Left colon (tissue), 2 donors: ENCODE data around the gene CORO2B. TPM values are rescaled to one million over a fixed set of nuclear protein-coding genes. Genes with fewer than 3 reads are reported as not detected.
"Not testable (repeated sequence)": the region's sequence is repeated elsewhere in the genome, so short reads cannot be mapped to it uniquely, and the experiment has no call there.

Experiments used
- ATAC-seq: fragments of 200-7000 bp; cut with Tn5 transposase; one replicate; pipeline ENCODE4 v1.9.1; 2020; ENCODE audit warnings: mild to moderate bottlenecking, moderate library complexity
- DNase-seq, 2 donors: peaks; one replicate each; pipeline ENCODE4 v3.0.0-alpha.2; 2020
- intact Hi-C, 2 donors: fragments of 100-400 bp; cut with DNase I in 1 of 2; cut with micrococcal nuclease in 1 of 2; formaldehyde crosslinking; loops; one replicate each; pipeline versions ENCODE4 v1.11.2 to v1.14.0; 2022; cut with DNase I, micrococcal nuclease
- total RNA-seq, 2 donors: library from RNA; stranded (reverse); fragmentation: NEBNext Ultra II Directional; extraction: Animal tissue kit (Norgen Biotek cat#: 25700); gene quantifications; one replicate each; pipeline ENCODE4 v1.2.1, GENCODE V29; 2021
- donor health status: DM: no; HTN: no; CAD: no.
- donor health status: DM: yes; HTN: yes; CAD: no.

CORO2B gene
- total RNA-seq, 2 donors from 2014 or later = 0.67 to 1.6 TPM

DNA sequence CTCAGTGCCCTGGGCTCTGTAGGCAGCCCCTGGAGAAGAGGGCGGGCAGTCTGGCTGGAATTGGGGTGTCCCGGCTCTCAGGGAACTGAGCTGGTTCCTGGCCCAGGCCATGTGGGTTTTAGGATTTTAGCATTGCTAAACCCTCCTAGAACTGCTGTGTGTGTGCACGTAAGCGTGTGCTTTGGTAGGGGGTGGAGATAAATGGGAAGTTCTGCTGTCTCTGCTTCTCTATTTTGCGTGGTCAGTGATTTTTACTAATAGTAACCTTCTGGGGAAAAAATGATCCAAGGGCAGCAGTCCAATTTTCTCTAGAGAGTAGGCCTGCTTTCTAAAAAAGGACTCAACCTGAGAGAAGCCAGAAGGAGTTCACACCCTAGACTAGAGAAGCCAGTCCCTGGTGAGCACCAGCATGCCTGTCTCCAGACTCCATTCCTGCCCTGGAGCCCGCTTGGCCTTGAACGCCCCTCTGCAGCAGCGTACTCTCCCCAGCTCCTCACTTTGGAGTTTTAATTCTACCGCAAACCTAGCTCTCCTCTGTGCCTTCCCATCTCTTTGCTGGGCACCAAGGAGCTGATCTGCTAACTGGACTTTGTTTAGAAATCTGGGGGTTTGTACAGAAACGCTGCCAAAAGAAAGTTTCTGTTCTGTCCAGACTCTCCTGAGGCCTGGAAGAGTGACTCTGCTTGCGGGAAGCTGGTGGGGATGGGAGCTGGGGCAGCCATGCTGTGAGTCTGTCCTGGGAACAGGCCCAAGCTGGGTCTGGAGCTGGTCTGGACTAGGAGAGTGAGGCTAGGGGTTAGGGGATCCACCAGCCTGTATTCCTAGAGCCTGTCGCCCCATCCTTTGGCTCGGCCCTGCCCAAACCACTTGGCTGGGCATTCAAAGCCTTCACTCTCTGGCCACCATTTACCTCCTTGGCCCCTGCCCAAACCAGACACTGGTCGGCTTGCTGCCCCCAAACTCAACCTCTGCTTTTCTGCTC is 19.7 kb downstream of the CORO2B start:
- intact Hi-C loops = no loop called here
- ATAC-seq (no peak), DNase-seq (no peak)

DNA sequence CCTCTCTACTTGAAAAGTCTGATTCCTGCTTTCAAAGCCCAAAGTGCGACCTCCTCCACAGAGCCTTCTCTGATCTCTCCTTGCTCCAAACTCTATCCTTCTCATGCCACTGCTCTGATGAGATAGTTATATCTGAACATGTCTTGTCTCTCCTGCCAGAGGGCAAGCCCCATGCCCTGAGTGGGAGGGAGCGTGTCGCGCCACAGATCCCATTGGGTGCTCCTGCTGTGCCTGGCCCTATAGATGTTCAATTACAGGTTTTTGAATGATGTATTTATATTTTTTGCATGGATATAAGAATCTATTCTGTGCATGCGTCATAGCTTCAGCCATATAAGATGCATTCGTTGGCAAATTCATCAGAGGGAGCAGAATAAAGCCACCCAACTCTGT is 20.4 kb downstream of the CORO2B start:
- DNase-seq (no peak), ATAC-seq (no peak)
- intact Hi-C loops = no loop called here

DNA sequence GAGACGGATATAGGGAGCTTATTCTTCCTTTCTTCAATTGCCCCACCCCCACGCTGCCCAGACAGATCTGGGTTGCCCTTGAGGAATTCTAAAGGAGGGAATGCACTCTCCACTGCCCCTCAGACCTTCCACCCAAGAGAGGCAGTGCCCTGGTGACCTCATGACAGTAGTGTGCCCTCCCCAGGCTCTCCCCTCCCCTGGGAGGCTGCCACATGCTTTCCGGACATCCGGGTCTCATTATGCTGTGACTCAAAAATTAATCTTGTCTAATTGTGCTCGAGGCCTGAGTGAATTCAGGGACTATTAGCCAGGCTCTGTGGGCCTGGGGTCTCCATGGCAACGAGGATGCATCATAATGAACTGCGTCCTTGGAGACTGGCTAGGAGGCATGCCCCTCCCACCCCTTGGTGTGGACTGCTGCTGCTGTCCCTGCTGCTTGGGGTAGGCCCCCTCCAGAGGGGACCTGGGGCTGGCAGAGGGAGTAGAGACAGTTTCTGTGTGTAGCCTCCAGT is 20.8 kb downstream of the CORO2B start:
- ATAC-seq (no peak), DNase-seq (no peak)
- intact Hi-C loops = no loop called here

DNA sequence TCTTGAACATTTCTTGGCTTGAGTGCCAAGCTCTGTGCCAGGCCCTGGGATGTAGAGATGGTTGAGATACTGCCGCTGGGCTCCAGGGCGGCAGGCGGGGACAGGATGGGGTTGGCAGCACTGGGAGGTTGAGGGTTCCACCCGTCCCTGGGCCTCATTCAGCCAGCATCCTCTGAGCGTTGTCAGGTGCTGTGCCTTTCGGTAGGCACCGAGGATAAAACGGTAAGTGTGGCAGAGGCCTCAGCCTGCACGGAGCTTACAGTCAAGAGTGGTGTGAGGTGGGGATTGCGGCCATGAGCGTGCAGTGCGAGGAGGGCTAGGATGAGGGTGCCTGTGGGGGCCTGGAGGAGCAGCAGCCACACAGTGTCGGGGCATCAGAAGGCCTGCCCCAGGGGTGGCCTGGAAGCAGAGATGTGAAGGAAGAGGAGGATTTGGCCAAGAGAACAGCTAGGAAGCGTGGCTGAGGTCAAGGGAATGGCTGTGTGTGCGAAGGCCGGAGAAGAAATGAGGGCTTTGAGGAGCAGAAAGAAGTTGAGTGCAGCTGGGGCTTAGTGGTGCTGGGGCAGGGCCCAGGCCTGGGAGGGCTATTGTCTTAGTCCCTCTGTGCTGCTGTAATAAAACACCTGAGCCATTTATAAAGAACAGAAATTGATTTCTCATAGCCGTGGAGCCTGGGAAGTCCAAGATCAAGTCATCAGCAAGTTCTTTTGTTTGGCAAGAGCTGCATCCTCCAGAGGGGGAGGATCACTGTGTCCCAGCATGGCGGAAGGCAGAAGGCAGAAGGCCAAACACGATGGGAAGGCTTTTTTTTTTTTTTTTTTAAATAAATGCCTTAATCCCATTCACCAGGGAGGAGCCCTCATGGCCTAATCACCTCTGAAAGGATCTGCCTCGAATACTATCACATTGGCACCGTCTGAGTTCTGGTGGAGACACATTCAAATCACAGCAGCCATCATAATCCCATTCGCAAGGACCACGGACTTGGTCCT is 22.7 kb downstream of the CORO2B start:
- DNase-seq (no peak), ATAC-seq (no peak)
- intact Hi-C loops = no loop called here

GRCh38 chr15:68602459-68603215 is 23.8 kb downstream of the CORO2B start:
- intact Hi-C loops = no loop called here
- DNase-seq (no peak), ATAC-seq (no peak)

GRCh38 chr15:68603216-68603595 is 24.4 kb downstream of the CORO2B start:
- intact Hi-C loops = no loop called here
- no peak for DNase-seq
- ATAC-seq = no peak

GRCh38 chr15:68603951-68604350 is 25.2 kb downstream of the CORO2B start:
- DNase-seq (no peak), ATAC-seq (no peak)
- intact Hi-C loops = no loop called here

DNA sequence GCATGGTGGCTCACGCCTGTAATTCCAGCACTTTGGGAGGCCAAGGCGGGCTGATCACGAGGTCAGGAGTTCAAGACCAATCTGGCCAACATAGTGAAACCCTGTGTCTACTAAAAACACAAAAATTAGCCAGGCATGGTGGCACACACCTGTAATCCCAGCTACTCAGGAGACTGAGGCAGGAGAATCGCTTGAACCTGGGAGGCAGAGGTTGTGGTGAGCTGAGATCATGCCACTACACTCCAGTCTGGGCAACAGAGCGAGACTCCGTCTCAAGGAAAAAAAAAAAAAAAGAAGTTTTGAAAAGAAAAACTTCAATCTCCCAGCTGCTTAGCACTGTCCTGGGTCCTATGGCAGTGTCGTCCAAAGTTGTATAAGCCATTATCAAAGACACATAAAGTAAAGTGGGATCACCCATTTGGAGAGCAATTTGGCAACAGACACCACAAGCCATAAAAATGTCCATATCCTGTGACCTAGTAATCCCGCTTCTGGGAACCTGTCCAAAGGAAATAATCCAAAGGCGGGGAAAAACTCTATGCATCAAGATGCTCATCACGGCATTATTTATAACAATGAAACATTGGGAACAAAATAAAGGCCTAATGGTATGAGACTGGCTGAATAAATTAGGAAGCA is 26.2 kb downstream of the CORO2B start:
- not testable (repeated sequence) for DNase-seq
- peak; percentile 82 for ATAC-seq

DNA sequence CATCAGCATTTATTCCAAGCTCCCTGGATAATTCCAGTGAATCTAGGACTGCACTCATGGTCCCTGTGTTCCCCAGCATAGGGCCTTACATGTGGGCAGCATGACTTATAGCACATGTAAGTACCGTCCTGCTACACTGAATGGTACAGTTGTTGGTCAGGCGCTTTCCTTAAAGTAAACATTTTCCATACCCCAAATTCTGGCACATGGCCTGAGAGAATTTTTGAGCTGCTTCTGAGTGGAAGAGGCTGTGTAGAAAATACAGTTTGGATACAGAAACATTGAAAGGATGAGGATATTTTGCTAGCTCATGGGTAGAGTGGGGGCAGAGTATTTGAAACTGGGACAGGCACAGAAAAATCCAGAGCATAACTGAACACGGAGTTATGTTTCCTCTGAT is 27.6 kb downstream of the CORO2B start:
- ATAC-seq (no peak), DNase-seq (no peak)
- intact Hi-C loops = no loop called here

More for the DNA sequence above, 26.2 kb downstream of the CORO2B start:
- intact Hi-C loops = not testable (repeated sequence)

DNA sequence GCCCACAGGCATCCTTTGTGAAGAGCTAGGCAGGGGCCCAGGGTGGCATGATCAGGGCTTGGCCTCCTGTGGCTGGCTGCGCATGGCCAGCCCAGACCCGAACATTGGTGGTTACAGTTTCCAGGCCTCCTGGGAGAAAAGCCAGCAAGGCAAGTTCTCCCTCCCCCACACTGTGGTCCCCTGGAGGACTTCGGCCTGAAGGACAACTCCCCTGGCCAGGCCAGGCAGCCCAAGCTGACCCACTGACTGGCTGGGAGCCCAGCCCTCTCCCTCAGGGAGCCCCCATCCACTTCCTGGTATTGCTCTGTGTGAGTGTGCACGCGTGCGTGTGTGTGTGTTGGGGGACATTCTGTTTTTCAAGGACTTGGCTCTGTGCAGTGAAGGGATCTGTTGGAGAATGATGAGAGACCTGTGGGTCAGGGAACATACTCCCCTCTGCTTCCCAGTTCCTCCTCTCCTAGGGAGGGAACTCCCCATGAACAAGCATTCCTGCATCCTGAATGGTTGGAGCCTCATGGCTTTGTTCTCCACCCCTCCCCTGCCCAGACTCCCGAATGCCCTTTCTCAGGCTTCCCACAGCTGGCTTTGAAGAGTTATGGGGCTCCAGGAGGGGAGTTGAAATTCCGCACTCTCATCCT is 29.5 kb downstream of the CORO2B start:
- ATAC-seq (no peak), DNase-seq (peak; percentile 20 to 57)
- intact Hi-C loops = no loop called here

GRCh38 chr15:68608844-68609232 is 30.0 kb downstream of the CORO2B start:
- no peak for DNase-seq
- intact Hi-C loops = no loop called here
- no peak for ATAC-seq

DNA sequence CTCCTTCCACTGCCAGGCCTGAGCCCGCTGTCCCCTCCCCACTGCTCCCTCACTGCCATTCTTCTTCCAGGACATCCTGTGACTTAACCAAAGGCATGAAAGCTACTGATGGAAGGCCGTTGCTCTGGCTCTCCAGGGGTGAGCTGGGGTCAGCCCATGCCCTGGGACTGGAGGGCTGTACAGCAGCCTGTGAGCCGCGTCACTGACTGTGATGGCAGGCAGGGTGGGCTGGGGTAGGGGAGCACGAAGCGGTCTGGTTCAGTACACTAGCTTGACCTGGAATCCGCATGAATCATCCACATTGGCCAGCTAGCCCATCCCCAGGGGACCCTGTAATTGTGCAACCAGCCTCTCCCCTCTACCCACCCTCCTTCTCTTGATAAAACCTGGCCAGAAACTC is 30.8 kb downstream of the CORO2B start:
- DNase-seq (peak; percentile 9 to 42), ATAC-seq (no peak)
- intact Hi-C loops = no loop called here

DNA sequence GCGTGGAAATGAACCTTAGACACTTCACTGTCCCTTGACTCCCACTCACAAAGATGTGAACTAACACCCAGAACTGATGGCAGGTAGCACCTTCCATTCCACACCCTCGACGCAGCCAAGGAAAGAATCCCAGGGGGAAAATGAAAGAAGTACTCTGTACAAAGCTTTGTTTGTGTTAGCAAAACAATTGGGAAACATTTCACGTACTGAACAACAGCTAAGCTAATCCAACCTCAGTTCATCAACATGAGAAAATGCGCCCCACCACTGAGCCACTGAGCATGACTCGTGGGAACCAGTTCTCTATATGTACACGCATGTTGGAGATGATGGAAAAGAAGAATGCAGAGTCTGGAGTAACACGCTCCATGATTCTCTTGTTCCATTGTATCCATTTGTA is 32.0 kb downstream of the CORO2B start:
- intact Hi-C loops = no loop called here
- no peak for DNase-seq
- no peak for ATAC-seq

GRCh38 chr15:68612503-68612902 is 33.7 kb downstream of the CORO2B start:
- ATAC-seq = no peak
- no peak for DNase-seq
- intact Hi-C loops = no loop called here

DNA sequence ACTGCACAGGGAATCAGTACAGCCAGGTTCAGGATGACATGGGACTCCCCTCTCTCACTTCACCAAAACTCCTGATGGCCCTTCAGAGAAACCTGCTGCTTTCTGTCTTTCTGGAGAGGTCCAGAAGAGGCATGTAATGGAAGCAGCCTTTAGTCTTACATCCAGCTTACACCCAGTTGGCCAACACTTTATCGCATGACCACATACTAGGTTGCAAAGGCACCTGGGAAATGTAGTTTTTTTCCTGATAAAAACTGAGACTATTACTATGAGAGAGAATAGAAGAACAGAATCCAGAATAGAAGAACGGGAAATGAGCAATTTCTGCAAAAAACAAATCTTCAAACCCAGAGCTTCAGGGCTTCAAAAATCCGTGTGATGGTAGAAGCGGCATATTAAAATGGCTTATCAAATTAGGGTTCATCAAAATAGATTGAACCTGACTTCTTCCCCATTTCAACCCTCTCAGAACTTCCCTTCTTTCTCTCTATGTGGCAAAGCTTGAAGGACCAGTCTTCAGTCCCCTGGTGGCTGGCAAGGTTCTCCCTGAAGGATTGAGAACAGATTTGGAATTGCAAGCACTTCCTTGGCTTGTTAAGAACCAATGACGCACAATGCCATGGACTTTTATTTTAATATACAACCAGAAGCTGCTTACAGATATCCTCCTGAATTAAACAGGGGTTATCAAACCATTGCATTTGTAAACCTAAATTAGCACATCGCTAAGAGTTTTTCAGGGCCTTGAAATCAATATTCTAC is 34.4 kb downstream of the CORO2B start:
- intact Hi-C loops = no loop called here
- ATAC-seq (no peak), DNase-seq (no peak)

DNA sequence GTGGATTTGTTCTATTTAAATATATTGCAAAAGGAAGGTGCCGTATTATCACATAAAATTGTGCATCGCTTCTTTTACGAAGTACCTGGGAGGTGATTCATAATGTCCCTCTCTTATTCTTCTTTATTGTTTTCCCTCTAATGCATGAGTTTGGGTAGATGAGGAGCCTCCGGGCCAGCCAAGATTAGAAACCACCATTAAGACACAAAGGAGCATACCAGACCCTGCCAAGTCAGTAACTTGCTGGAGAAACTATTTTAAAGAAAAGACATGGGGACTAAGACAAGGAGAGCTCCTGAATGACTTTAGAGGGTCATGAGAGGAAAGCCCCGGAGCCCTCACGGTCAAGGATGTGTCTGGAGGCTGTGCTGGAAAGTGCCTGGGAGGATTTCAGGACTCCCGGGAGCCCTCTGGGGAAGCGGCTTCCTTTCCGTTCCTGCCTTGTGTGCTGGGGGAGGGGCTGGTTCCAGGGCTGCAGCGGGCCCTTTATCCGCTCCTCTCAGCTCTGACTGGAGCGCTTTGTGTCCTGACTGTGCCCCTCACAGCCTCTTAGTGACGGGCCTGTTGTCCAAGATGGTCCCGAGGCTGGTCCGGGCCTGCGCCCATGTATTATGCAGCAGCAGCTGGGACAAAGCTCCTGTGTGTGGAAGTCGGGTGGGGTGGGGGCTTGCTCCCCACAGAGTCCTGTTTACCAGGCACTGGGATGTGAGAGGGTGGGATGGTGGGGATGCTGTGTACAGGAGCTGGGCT is 35.7 kb downstream of the CORO2B start:
- DNase-seq = peak in 1 of 2 donors; percentile 28
- intact Hi-C loops = no loop called here
- ATAC-seq = no peak
